Esophagus muscularis mucosa (tissue), 4 donors: ENCODE results near the gene KATNB1. TPM values are rescaled to one million over a fixed set of nuclear protein-coding genes. Genes with fewer than 3 reads are reported as not detected.

Experiments used
- DNase-seq: peaks from one replicate; pipeline ENCODE4 v3.0.0-alpha.2; 2017; ENCODE audit errors: extremely low spot score
- H3K27ac ChIP-seq, 4 donors: fragments of 200-600 bp; sonication (generic); replicated peaks in 1 of 4; 1 replicate in 3 of 4; 2 replicates in 1 of 4; pipeline ENCODE4 v1.5.1; 2016 to 2019; ENCODE audit warnings: mild to moderate bottlenecking in 1 of 4
- H3K27me3 ChIP-seq, 4 donors: fragments of 200-600 bp; sonication (generic); one replicate each; pipeline versions ENCODE4 v1.5.1 to v1.6.0; 2016 to 2019
- H3K36me3 ChIP-seq, 4 donors: fragments of 200-600 bp; sonication (generic); one replicate each; pipeline ENCODE4 v1.5.1; 2016 to 2019
- H3K4me1 ChIP-seq, 4 donors: fragments of 200-600 bp; sonication (generic); one replicate each; pipeline ENCODE4 v1.5.1; 2016 to 2019
- H3K4me3 ChIP-seq, 4 donors: fragments of 200-600 bp; sonication (generic); 1 replicate in 2 of 4; 2 replicates in 2 of 4; pipeline ENCODE4 v1.5.1; 2016 to 2019; ENCODE audit warnings: mild to moderate bottlenecking in 4 of 4, moderate library complexity in 1 of 4
- H3K9me3 ChIP-seq, 4 donors: fragments of 200-600 bp; sonication (generic); 1 replicate in 3 of 4; 2 replicates in 1 of 4; pipeline ENCODE4 v1.5.1; 2016 to 2019
- EP300 ChIP-seq: sonication (generic); formaldehyde crosslinking; IDR thresholded peaks from one replicate; pipeline ENCODE4 v1.6.1; 2017; ENCODE audit warnings: antibody characterized with exemption
- POLR2A ChIP-seq: fragments of 450-650 bp; IDR thresholded peaks from one replicate; pipeline ENCODE4 v1.6.1; 2017; ENCODE audit warnings: antibody characterized with exemption, moderate library complexity, mild to moderate bottlenecking, low read depth
- POLR2AphosphoS5 ChIP-seq, 2 donors: sonication (generic); formaldehyde crosslinking; IDR thresholded peaks; one replicate each; pipeline ENCODE4 v1.6.1; 2017; ENCODE audit warnings: antibody characterized with exemption in 2 of 2
- WGBS: methylation state at CpG from one replicate; pipeline ENCODE4 v1.1.5; 2018; 5-methylcytosine and 5-hydroxymethylcytosine counted together
- intact Hi-C: fragments of 100-400 bp; cut with DNase I; formaldehyde crosslinking; loops from one replicate; pipeline ENCODE4 v1.15.1; 2023
- total RNA-seq, 4 donors: library from RNA; depleted of rRNA; stranded (reverse); fragments of >200 nt; gene quantifications; one replicate each; pipeline versions ENCODE4 v1.1.0 to v1.2.1, GENCODE V29; 2016
- TF ChIP-seq, protein P1 (sequence below), 3 experiments: fragments of 200-600 bp in 2 of 3; fragments of 450-650 bp in 1 of 3; sonication (generic) in 2 of 3; IDR thresholded peaks; one replicate each; pipeline ENCODE4 v1.5.1; 2017 to 2019; ENCODE audit warnings: antibody characterized with exemption in 3 of 3, mild to moderate bottlenecking in 2 of 3, moderate library complexity in 1 of 3

The KATNB1 gene
- total RNA-seq, 4 donors from 2014 or later, result 10.4 to 16.9 (median 15.3) TPM

DNA sequence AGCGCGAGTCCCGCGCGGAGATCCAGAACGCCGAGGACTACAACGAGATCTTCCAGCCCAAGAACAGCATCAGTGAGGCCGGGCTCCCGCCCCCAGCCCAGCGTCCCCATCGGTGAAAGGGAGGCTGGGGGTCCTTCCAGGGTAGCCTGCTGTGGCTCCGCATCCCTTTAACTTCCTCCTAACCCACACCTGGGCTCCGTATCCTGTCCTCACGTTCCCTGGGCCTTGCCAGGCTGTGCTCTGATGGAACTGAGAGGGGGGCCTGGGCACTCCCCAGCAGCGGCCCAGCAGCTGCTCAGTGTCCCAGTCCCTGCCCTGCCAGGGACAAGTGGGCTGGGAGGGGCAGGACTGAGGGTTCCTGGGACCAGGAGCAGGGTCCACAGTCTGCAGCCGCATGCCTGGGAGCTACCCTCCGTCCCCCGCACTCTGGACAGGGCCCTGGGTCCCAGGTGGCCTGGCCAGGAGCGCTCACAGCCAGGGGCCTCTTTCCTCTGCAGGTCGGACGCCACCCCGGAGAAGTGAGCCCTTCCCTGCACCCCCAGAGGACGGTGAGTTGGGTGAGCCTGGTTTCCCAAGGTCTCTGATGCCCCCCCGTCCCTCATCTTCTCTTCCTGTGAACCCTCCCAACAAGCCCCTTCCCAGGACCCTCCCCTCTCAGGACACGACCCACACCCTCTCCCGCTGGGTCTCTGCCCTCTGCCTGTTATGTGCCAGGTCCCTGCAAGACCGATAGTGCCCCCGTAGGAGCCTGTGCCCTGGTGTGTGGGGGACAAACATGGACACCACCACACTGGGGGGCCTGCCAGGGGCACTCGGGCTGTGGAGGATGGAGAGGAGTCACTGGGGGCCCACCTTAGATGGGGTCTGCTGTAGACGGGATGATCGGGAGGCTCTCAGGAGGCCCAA is 18.1 kb downstream of the KATNB1 start:
- no peak overlapping the region for H3K27ac ChIP-seq
- DNase-seq, result no peak
- H3K9me3 ChIP-seq, result no peaks in the 10 kb centered on the region
- H3K4me1 ChIP-seq, result peaks cover 0 to 15% (median 11%) of the 10 kb centered on the region in 4 donors
- H3K36me3 ChIP-seq, result peaks cover 4 to 78% (median 68%) of the 10 kb centered on the region in 4 donors
- TF ChIP-seq, protein P1, sequence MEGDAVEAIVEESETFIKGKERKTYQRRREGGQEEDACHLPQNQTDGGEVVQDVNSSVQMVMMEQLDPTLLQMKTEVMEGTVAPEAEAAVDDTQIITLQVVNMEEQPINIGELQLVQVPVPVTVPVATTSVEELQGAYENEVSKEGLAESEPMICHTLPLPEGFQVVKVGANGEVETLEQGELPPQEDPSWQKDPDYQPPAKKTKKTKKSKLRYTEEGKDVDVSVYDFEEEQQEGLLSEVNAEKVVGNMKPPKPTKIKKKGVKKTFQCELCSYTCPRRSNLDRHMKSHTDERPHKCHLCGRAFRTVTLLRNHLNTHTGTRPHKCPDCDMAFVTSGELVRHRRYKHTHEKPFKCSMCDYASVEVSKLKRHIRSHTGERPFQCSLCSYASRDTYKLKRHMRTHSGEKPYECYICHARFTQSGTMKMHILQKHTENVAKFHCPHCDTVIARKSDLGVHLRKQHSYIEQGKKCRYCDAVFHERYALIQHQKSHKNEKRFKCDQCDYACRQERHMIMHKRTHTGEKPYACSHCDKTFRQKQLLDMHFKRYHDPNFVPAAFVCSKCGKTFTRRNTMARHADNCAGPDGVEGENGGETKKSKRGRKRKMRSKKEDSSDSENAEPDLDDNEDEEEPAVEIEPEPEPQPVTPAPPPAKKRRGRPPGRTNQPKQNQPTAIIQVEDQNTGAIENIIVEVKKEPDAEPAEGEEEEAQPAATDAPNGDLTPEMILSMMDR (IDR thresholded peaks at IDR 0.05), result no peak
- no peak for TF ChIP-seq POLR2AphosphoS5 (IDR thresholded peaks at IDR 0.05)
- TF ChIP-seq EP300, result no peak
- no peak for TF ChIP-seq POLR2A
- intact Hi-C loops, result no loop called here
- H3K27me3 ChIP-seq, result no peaks in the 10 kb centered on the region
- 89% methylated on average over 23 of the region's 32 CpGs for WGBS
- no peak overlapping the region for H3K4me3 ChIP-seq

DNA sequence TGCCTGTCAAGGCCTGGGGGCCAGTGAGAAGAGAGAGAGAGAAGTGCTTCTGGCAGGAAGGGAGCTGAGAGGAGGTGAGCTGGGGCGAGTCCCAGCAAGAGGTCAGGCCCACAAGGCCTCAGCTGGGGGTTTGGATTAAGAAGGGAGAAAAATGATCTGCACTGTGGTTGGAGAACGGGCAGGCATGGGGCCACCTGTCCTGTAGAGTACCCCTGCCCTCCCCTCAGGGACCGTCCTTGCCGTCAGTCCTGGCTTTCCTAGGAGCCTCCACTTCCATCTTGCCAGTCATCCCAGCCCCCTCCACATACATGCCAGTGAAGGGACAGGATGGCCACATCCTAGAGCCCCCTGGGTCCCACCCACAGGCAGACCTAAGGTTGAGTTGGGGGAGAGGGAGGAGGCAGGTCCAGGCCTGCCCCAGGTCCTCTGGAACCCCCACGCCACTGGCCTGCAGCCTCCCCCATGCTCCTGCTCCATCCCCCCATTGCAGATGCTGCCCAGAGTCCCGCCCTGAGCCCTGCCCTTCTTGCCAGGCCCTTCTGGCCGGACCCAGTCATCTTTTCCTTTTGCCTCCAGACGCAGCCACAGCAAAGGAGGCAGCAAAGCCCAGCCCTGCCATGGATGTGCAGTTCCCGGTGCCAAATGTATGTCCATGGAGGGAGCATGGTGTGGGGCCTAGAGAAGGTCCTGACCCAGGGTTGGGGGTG is 18.9 kb downstream of the KATNB1 start:
- peaks cover 4 to 84% (median 76%) of the 10 kb centered on the region in 4 donors for H3K36me3 ChIP-seq

DNA sequence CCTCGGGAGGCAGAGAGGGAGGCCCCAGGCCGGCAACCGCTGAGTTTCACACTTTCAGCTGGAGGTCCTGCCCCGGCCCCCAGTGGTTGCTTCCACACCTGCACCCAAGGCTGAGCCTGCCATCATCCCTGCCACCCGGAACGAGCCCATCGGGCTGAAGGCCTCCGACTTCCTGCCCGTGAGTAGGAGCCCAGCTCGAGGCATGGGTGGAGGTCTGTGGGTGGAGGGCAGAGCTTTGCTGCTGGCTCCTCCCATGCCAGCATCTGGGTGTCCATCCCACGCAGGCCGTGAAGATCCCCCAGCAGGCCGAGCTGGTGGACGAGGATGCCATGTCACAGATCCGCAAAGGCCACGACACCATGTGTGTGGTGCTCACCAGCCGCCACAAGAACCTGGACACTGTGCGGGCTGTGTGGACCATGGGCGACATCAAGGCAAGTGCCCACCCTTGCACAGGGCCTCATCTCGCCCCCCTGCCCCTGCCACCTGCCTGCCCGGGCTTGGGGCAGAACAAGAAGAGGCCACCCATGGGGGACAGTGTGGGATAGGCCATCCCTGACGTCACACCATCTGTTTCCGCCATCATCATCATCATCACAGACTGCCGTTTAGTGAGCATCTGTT is 19.6 kb downstream of the KATNB1 start:
- WGBS, result 70% methylated on average over 3 of the region's 24 CpGs
- Histone ChIP-seq H3K27me3 (no peaks in the 10 kb centered on the region), H3K36me3 (peaks cover 4 to 91% (median 81%) of the 10 kb centered on the region in 4 donors), H3K4me3 (no peak overlapping the region), H3K27ac (no peak overlapping the region), H3K4me1 (peaks cover 0 to 15% (median 11%) of the 10 kb centered on the region in 4 donors), H3K9me3 (no peaks in the 10 kb centered on the region)
- intact Hi-C loops, result loop anchor here (5.0 kb wide), 2 partner anchors 52 to 247 kb away; partner anchors contain the start of genes USB1 and ZNF319
- no peak for DNase-seq
- TF ChIP-seq POLR2AphosphoS5 (IDR thresholded peaks at IDR 0.05) (no peak), POLR2A (no peak), EP300 (no peak)
- TF ChIP-seq, protein P1 (IDR thresholded peaks at IDR 0.05), result no peak

More for the DNA sequence above, 18.9 kb downstream of the KATNB1 start:
- H3K27ac ChIP-seq, result no peak overlapping the region
- H3K4me3 ChIP-seq, result no peak overlapping the region
- intact Hi-C loops, result loop anchor here (5.0 kb wide), 2 partner anchors 53 to 248 kb away; partner anchors contain the start of genes USB1 and ZNF319
- TF ChIP-seq EP300, result no peak
- no peak for TF ChIP-seq POLR2A
- no peak for TF ChIP-seq POLR2AphosphoS5 (IDR thresholded peaks at IDR 0.05)
- TF ChIP-seq, protein P1 (IDR thresholded peaks at IDR 0.05), result no peak
- DNase-seq, result no peak
- 86% methylated on average over 9 of the region's 9 CpGs for WGBS
- H3K27me3 ChIP-seq, result no peaks in the 10 kb centered on the region
- peaks cover 0 to 15% (median 11%) of the 10 kb centered on the region in 4 donors for H3K4me1 ChIP-seq
- no peaks in the 10 kb centered on the region for H3K9me3 ChIP-seq

DNA sequence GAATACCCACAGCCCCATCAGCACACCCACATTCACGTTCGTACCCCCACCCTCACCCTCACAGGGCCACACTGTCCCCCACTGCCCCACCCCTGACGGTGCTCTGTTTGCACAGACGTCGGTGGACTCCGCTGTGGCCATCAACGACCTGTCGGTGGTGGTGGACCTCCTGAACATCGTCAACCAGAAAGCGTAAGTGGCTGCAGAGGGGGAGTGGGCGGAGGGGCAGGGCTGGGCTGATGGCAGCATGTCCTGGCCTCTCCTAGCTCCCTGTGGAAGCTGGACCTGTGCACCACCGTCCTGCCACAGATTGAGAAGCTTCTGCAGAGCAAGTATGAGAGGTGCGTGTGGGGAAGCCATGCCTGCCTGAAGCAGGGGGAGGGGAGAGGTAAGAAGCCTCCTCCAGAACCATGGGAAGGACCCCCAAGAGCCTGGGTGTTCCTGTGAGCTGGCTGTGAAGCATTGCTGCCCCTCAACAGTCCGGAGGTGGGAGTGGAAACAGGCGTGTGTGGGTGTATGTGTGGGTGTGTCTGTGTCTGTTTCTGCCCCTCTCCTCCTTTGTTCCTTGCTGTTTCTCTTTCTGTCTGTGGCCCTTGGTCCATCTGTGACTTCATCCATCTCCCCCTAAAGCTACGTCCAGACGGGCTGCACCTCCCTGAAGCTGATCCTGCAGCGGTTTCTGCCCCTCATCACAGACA is 20.3 kb downstream of the KATNB1 start:
- no peak for TF ChIP-seq POLR2AphosphoS5 (IDR thresholded peaks at IDR 0.05)
- no peak for TF ChIP-seq POLR2A
- TF ChIP-seq EP300, result no peak
- TF ChIP-seq, protein P1 (IDR thresholded peaks at IDR 0.05), result no peak
- intact Hi-C loops, result loop anchor here (5.0 kb wide), 2 partner anchors 51 to 246 kb away; partner anchors contain the start of genes USB1 and ZNF319
- Histone ChIP-seq H3K4me3 (no peak overlapping the region), H3K27ac (no peak overlapping the region), H3K9me3 (no peaks in the 10 kb centered on the region), H3K27me3 (no peaks in the 10 kb centered on the region), H3K36me3 (peaks cover 4 to 93% (median 85%) of the 10 kb centered on the region in 4 donors), H3K4me1 (peaks cover 0 to 15% (median 11%) of the 10 kb centered on the region in 4 donors)
- DNase-seq, result no peak
- WGBS, result 74% methylated on average over 18 of the region's 18 CpGs
